HepG2 (cell line): ENCODE data around the gene STRBP. TPM values are rescaled to one million over a fixed set of nuclear protein-coding genes. Genes with fewer than 3 reads are reported as not detected.
A peak's percentile ranks its signal among the peaks of the same experiment; 100 is the strongest.

ENCODE experiments used
- FOXC1 ChIP-seq: sonication (generic); formaldehyde crosslinking; IDR thresholded peaks from 2 replicates; pipeline ENCODE4 v1.8.0; 2022; ENCODE audit warnings: mild to moderate bottlenecking, missing genetic modification reagents, borderline replicate concordance
- MEIS2 ChIP-seq: sonication (generic); formaldehyde crosslinking; IDR thresholded peaks from 2 replicates; pipeline ENCODE4 v1.9.0; 2021; ENCODE audit warnings: mild to moderate bottlenecking, missing genetic modification reagents
- MTF1 ChIP-seq: sonication (generic); formaldehyde crosslinking; IDR thresholded peaks from 2 replicates; pipeline ENCODE4 v1.5.0; 2020; ENCODE audit warnings: missing genetic modification reagents
- TSC22D2 ChIP-seq: sonication (generic); formaldehyde crosslinking; IDR thresholded peaks from 2 replicates; pipeline ENCODE4 v1.5.1; 2020; ENCODE audit warnings: missing genetic modification reagents, mild to moderate bottlenecking, borderline replicate concordance
- ZFP41 ChIP-seq: sonication (generic); formaldehyde crosslinking; IDR thresholded peaks from 2 replicates; pipeline ENCODE4 v1.4.0; 2020; ENCODE audit warnings: mild to moderate bottlenecking, missing genetic modification reagents, borderline replicate concordance
- ZNF839 ChIP-seq: sonication (generic); formaldehyde crosslinking; IDR thresholded peaks from 2 replicates; pipeline ENCODE4 v1.4.0; 2020; ENCODE audit warnings: missing genetic modification reagents, mild to moderate bottlenecking, borderline replicate concordance
- polyA plus RNA-seq, 8 experiments: library from polyadenylated mRNA; depleted of rRNA in 3 of 8; stranded (reverse) in 7 of 8; unstranded in 1 of 8; fragments of >200 nt; fragmentation: Illumina TruSeq in 4 of 8; extraction: Trizol in 4 of 8; gene quantifications; 2 replicates each; pipeline versions ENCODE4 v1.2.1 to v1.2.3, GENCODE V29; 2011 to 2016; ENCODE audit warnings: low read depth in 4 of 8, missing spikeins in 1 of 8, mixed read lengths in 1 of 8; ENCODE audit not compliant: insufficient read depth in 1 of 8
- total RNA-seq, 5 experiments: library from RNA; depleted of rRNA; stranded (reverse); fragments of >200 nt; fragmentation: Illumina TruSeq; extraction: Trizol; gene quantifications; 2 replicates each; pipeline ENCODE4 v1.2.3, GENCODE V29; 2016; ENCODE audit warnings: low read depth in 1 of 5
- TF ChIP-seq, protein P1 (sequence below): sonication (generic); formaldehyde crosslinking; IDR thresholded peaks from 2 replicates; pipeline ENCODE4 v1.9.0; 2021; ENCODE audit warnings: mild to moderate bottlenecking, missing genetic modification reagents
- TF ChIP-seq, protein P2 (sequence below): sonication (generic); formaldehyde crosslinking; IDR thresholded peaks from 2 replicates; pipeline ENCODE4 v1.5.1; 2020; ENCODE audit warnings: mild to moderate bottlenecking, missing genetic modification reagents, moderate library complexity
- TF ChIP-seq, protein P3 (sequence below): IDR thresholded peaks from 2 replicates; pipeline ENCODE4 v1.6.1; 2016; ENCODE audit warnings: mild to moderate bottlenecking, missing biosample characterization, missing genetic modification reagents
- TF ChIP-seq, protein P4 (sequence below): sonication (generic); formaldehyde crosslinking; IDR thresholded peaks from 2 replicates; pipeline ENCODE4 v1.4.0; 2020; ENCODE audit warnings: missing genetic modification reagents
- TF ChIP-seq, protein P5 (sequence below): IDR thresholded peaks from 2 replicates; pipeline ENCODE4 v1.6.1; 2016

STRBP gene
- total and polyA plus RNA-seq, 2 of the 13 experiments (the other 11 are each of a cell fraction or from before 2014, with no cell fraction given): 14.5 to 38.5 TPM

DNA sequence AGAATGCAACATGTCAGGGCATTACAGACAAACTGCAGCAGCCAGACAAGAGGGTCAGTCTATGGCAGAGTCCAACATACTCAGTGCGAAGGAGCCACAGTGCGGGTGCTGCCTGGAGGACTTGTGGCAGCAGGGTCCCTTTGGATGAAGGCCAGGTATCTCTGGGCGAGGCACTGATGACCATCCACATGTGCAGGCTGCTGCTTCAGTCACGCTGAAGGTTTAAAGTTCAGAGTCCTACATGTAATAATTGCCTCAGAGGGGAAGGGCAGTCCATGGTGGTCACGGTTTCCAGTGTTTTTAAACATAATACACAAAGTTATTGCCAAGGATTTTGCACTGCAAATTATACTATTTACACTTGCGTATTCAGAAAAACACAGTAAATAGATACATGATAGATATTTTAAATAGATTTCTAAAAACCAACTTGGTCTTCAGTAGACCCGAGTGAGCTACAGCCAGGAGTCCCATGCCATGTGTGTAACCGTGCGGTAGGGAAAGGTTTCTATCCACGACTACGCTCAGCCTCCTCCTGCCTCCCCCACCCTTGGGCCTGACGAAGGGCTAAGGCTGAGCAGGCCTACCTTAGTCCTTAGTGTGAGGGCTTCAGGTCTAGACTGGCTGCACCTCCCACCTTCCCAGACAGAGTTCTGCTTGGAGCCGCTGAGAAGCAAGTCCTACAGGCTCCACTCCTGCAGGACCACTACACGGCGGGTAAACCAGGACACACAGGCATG, 158.7 kb downstream of the STRBP start (continued):
- TF ChIP-seq, protein P1, sequence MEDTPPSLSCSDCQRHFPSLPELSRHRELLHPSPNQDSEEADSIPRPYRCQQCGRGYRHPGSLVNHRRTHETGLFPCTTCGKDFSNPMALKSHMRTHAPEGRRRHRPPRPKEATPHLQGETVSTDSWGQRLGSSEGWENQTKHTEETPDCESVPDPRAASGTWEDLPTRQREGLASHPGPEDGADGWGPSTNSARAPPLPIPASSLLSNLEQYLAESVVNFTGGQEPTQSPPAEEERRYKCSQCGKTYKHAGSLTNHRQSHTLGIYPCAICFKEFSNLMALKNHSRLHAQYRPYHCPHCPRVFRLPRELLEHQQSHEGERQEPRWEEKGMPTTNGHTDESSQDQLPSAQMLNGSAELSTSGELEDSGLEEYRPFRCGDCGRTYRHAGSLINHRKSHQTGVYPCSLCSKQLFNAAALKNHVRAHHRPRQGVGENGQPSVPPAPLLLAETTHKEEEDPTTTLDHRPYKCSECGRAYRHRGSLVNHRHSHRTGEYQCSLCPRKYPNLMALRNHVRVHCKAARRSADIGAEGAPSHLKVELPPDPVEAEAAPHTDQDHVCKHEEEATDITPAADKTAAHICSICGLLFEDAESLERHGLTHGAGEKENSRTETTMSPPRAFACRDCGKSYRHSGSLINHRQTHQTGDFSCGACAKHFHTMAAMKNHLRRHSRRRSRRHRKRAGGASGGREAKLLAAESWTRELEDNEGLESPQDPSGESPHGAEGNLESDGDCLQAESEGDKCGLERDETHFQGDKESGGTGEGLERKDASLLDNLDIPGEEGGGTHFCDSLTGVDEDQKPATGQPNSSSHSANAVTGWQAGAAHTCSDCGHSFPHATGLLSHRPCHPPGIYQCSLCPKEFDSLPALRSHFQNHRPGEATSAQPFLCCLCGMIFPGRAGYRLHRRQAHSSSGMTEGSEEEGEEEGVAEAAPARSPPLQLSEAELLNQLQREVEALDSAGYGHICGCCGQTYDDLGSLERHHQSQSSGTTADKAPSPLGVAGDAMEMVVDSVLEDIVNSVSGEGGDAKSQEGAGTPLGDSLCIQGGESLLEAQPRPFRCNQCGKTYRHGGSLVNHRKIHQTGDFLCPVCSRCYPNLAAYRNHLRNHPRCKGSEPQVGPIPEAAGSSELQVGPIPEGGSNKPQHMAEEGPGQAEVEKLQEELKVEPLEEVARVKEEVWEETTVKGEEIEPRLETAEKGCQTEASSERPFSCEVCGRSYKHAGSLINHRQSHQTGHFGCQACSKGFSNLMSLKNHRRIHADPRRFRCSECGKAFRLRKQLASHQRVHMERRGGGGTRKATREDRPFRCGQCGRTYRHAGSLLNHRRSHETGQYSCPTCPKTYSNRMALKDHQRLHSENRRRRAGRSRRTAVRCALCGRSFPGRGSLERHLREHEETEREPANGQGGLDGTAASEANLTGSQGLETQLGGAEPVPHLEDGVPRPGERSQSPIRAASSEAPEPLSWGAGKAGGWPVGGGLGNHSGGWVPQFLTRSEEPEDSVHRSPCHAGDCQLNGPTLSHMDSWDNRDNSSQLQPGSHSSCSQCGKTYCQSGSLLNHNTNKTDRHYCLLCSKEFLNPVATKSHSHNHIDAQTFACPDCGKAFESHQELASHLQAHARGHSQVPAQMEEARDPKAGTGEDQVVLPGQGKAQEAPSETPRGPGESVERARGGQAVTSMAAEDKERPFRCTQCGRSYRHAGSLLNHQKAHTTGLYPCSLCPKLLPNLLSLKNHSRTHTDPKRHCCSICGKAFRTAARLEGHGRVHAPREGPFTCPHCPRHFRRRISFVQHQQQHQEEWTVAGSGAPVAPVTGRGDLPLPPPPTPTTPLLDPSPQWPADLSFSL: no peak
- TF ChIP-seq, protein P2, sequence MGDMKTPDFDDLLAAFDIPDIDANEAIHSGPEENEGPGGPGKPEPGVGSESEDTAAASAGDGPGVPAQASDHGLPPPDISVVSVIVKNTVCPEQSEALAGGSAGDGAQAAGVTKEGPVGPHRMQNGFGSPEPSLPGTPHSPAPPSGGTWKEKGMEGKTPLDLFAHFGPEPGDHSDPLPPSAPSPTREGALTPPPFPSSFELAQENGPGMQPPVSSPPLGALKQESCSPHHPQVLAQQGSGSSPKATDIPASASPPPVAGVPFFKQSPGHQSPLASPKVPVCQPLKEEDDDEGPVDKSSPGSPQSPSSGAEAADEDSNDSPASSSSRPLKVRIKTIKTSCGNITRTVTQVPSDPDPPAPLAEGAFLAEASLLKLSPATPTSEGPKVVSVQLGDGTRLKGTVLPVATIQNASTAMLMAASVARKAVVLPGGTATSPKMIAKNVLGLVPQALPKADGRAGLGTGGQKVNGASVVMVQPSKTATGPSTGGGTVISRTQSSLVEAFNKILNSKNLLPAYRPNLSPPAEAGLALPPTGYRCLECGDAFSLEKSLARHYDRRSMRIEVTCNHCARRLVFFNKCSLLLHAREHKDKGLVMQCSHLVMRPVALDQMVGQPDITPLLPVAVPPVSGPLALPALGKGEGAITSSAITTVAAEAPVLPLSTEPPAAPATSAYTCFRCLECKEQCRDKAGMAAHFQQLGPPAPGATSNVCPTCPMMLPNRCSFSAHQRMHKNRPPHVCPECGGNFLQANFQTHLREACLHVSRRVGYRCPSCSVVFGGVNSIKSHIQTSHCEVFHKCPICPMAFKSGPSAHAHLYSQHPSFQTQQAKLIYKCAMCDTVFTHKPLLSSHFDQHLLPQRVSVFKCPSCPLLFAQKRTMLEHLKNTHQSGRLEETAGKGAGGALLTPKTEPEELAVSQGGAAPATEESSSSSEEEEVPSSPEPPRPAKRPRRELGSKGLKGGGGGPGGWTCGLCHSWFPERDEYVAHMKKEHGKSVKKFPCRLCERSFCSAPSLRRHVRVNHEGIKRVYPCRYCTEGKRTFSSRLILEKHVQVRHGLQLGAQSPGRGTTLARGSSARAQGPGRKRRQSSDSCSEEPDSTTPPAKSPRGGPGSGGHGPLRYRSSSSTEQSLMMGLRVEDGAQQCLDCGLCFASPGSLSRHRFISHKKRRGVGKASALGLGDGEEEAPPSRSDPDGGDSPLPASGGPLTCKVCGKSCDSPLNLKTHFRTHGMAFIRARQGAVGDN (CRISPR knock-in tag): peak; percentile 76
- TF ChIP-seq, protein P3, sequence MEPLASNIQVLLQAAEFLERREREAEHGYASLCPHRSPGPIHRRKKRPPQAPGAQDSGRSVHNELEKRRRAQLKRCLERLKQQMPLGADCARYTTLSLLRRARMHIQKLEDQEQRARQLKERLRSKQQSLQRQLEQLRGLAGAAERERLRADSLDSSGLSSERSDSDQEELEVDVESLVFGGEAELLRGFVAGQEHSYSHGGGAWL (CRISPR knock-in tag): no peak
- TF ChIP-seq FOXC1 (CRISPR knock-in tag) (no peak), TSC22D2 (CRISPR knock-in tag) (no peak), ZNF839 (CRISPR knock-in tag) (no peak), MEIS2 (CRISPR knock-in tag) (no peak), MTF1 (CRISPR knock-in tag) (no peak), ZFP41 (no peak)
- TF ChIP-seq, protein P4, sequence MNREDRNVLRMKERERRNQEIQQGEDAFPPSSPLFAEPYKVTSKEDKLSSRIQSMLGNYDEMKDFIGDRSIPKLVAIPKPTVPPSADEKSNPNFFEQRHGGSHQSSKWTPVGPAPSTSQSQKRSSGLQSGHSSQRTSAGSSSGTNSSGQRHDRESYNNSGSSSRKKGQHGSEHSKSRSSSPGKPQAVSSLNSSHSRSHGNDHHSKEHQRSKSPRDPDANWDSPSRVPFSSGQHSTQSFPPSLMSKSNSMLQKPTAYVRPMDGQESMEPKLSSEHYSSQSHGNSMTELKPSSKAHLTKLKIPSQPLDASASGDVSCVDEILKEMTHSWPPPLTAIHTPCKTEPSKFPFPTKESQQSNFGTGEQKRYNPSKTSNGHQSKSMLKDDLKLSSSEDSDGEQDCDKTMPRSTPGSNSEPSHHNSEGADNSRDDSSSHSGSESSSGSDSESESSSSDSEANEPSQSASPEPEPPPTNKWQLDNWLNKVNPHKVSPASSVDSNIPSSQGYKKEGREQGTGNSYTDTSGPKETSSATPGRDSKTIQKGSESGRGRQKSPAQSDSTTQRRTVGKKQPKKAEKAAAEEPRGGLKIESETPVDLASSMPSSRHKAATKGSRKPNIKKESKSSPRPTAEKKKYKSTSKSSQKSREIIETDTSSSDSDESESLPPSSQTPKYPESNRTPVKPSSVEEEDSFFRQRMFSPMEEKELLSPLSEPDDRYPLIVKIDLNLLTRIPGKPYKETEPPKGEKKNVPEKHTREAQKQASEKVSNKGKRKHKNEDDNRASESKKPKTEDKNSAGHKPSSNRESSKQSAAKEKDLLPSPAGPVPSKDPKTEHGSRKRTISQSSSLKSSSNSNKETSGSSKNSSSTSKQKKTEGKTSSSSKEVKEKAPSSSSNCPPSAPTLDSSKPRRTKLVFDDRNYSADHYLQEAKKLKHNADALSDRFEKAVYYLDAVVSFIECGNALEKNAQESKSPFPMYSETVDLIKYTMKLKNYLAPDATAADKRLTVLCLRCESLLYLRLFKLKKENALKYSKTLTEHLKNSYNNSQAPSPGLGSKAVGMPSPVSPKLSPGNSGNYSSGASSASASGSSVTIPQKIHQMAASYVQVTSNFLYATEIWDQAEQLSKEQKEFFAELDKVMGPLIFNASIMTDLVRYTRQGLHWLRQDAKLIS (CRISPR knock-in tag): no peak
- TF ChIP-seq, protein P5, sequence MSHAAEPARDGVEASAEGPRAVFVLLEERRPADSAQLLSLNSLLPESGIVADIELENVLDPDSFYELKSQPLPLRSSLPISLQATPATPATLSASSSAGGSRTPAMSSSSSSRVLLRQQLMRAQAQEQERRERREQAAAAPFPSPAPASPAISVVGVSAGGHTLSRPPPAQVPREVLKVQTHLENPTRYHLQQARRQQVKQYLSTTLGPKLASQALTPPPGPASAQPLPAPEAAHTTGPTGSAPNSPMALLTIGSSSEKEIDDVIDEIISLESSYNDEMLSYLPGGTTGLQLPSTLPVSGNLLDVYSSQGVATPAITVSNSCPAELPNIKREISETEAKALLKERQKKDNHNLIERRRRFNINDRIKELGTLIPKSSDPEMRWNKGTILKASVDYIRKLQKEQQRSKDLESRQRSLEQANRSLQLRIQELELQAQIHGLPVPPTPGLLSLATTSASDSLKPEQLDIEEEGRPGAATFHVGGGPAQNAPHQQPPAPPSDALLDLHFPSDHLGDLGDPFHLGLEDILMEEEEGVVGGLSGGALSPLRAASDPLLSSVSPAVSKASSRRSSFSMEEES (CRISPR knock-in tag): peak; percentile 72; the same call in 1 of the 2 replicates
